Raji (cell line): ENCODE measurements around the gene IL36RN.

Experiments used
- POLR2A ChIP-seq: IDR thresholded peaks from 2 replicates; pipeline ENCODE4 v1.6.1; 2011; ENCODE audit warnings: low read depth, low read length, control low read depth; ENCODE audit not compliant: insufficient read depth

Gene IL36RN

GRCh38 chr2:113061896-113062770 lies 3.1 kb downstream of the IL36RN start:
- TF ChIP-seq POLR2A, result no peak

- TF ChIP-seq POLR2A, result no peak
Measured at GRCh38 chr2:113064281-113064680, 5.3 kb downstream of the IL36RN start.

- TF ChIP-seq POLR2A, result no peak
Measured at GRCh38 chr2:113064898-113065297, 5.9 kb downstream of the IL36RN start.

- TF ChIP-seq POLR2A, result no peak
Measured at GRCh38 chr2:113067681-113068080, 8.7 kb downstream of the IL36RN start, which contains the start of gene IL1F10. Gene IL1F10 (plus strand): TSS chr2:113067970. CDS start chr2:113072739, 4,769 bp downstream.

- no peak for TF ChIP-seq POLR2A
Measured at GRCh38 chr2:113068249-113068648, 9.3 kb downstream of the IL36RN start.

- no peak for TF ChIP-seq POLR2A
Measured at GRCh38 chr2:113068706-113069485, 9.9 kb downstream of the IL36RN start.

- TF ChIP-seq POLR2A, result no peak
Measured at GRCh38 chr2:113069676-113070605, 10.9 kb downstream of the IL36RN start.

- no peak for TF ChIP-seq POLR2A
Measured at GRCh38 chr2:113070606-113070975, 11.6 kb downstream of the IL36RN start.

- no peak for TF ChIP-seq POLR2A
Measured at GRCh38 chr2:113072584-113072983, 13.6 kb downstream of the IL36RN start.

GRCh38 chr2:113073325-113073834 lies 14.4 kb downstream of the IL36RN start:
- TF ChIP-seq POLR2A, result no peak

GRCh38 chr2:113075030-113075429 lies 16.0 kb downstream of the IL36RN start:
- no peak for TF ChIP-seq POLR2A

GRCh38 chr2:113075600-113075999 lies 16.6 kb downstream of the IL36RN start:
- no peak for TF ChIP-seq POLR2A

GRCh38 chr2:113076954-113077669 lies 18.1 kb downstream of the IL36RN start:
- TF ChIP-seq POLR2A, result no peak

- no peak for TF ChIP-seq POLR2A
Measured at GRCh38 chr2:113077921-113078320, 18.9 kb downstream of the IL36RN start.
